ENCODE data around the gene MYH9.
"Not testable (repeated sequence)": the region's sequence is repeated elsewhere in the genome, so short reads cannot be mapped to it uniquely, and the experiment has no call there.

MYH9 gene

DNA sequence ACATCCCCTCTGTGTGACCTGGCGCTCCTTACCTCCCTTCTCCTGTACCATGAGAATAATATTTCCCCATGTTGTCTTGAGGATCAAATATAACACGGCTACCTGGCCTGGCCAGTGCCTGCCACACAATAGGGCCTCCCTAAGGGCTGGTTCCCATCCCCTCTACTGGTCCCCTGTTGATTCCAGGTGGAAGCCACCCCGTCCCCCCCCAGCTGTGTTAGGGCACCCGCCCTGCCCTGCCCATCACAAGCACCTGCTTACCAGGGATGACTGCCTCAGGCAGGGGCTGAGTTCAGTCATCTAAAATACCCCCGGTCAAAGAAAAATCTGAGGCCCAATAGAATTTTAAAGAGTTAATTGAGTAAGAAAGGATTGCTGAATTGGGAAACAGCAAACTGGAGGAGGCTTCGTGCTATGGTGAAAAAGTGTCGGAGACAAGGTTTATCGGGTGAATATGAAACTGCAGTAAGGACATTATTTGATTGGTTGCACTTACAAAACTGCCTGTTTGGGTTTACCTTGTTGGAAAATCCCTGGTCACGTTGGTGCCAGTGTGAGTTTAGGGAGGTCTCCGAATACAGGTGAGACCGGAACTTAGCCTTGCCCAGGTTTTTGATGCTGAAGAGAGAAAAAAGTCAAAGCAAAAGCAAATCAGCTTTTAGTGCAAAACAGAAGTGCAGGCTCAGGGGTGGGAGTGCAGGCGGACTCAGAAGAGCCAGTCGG, 129.7 kb downstream of the MYH9 start:
- DNase-seq = no peak
- Histone ChIP-seq H3K4me3 (no peak overlapping the region), H3K36me3 (peaks cover 0 to 14% (median 4%) of the 10 kb centered on the region in 3 donors), H3K4me1 (peaks cover 0 to 22% (median 14%) of the 10 kb centered on the region in 4 donors), H3K9me3 (no peaks in the 10 kb centered on the region), H3K27ac (no peak overlapping the region), H3K27me3 (no peaks in the 10 kb centered on the region)
- intact Hi-C loops (cut with DNase I; ENCODE audit: low total_unique reads) = loop anchor here (5.0 kb wide), 1 partner anchor 56 kb away; the partner anchor contains the start of gene APOL4
- TF ChIP-seq, protein P1, sequence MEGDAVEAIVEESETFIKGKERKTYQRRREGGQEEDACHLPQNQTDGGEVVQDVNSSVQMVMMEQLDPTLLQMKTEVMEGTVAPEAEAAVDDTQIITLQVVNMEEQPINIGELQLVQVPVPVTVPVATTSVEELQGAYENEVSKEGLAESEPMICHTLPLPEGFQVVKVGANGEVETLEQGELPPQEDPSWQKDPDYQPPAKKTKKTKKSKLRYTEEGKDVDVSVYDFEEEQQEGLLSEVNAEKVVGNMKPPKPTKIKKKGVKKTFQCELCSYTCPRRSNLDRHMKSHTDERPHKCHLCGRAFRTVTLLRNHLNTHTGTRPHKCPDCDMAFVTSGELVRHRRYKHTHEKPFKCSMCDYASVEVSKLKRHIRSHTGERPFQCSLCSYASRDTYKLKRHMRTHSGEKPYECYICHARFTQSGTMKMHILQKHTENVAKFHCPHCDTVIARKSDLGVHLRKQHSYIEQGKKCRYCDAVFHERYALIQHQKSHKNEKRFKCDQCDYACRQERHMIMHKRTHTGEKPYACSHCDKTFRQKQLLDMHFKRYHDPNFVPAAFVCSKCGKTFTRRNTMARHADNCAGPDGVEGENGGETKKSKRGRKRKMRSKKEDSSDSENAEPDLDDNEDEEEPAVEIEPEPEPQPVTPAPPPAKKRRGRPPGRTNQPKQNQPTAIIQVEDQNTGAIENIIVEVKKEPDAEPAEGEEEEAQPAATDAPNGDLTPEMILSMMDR (IDR thresholded peaks at IDR 0.05) = no peak

DNA sequence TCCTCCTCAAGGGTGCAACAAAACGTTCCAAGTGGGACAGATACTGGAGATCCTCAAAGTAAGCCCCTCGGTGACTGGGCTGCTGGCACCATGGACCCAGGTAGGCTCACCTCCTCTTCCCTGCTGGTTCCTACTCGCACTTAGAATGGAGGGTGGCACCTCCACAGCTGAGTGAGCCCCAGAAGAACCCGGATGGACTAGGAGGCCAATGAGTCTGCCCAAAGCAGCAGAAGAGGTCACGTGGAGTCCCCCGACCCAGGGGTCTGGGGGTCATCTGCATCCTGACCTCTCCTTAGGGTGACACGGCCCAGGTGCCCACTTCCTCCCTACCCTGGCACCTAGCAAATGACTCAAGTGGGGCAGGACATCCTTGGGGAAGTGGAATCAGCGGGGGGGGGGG, 130.5 kb downstream of the MYH9 start:
- intact Hi-C loops (cut with DNase I; ENCODE audit: low total_unique reads) = loop anchor here (5.0 kb wide), 1 partner anchor 55 kb away; the partner anchor contains the start of gene APOL4
- Histone ChIP-seq H3K27ac (no peak overlapping the region), H3K9me3 (no peaks in the 10 kb centered on the region), H3K4me3 (no peak overlapping the region), H3K4me1 (peaks cover 0 to 22% (median 16%) of the 10 kb centered on the region in 4 donors), H3K36me3 (peaks cover 0 to 9% (median 4%) of the 10 kb centered on the region in 3 donors), H3K27me3 (no peaks in the 10 kb centered on the region)
- TF ChIP-seq, protein P1 (IDR thresholded peaks at IDR 0.05) = no peak
- DNase-seq = no peak

DNA sequence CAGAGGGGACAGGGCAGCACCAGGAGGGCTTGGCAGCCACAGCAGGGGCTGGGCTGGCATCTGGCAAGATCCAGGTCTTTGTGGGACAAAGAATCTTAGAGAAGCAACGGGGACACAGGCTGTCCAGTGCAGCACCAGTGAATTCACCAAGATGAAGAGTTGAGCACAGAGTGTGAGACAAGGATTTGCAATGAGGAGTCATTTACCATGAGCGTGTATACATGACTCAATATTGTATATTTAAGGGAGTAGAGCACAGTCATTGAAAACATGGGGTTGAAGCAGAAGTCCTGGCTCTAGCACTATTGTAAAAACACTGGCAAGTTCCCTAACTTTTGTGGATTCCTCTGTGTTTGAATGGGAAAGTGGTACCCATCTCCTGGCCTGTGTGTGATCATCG, 131.3 kb downstream of the MYH9 start:
- DNase-seq = no peak
- H3K4me1 ChIP-seq = peaks cover 0 to 22% (median 16%) of the 10 kb centered on the region in 4 donors
- no peak overlapping the region for H3K4me3 ChIP-seq
- no peaks in the 10 kb centered on the region for H3K9me3 ChIP-seq
- TF ChIP-seq, protein P1 (IDR thresholded peaks at IDR 0.05) = no peak
- peaks cover 0 to 5% (median 0%) of the 10 kb centered on the region in 3 donors for H3K36me3 ChIP-seq
- H3K27ac ChIP-seq = no peak overlapping the region
- no peaks in the 10 kb centered on the region for H3K27me3 ChIP-seq
- intact Hi-C loops (cut with DNase I; ENCODE audit: low total_unique reads) = loop anchor here (5.0 kb wide), 1 partner anchor 54 kb away; the partner anchor contains the start of gene APOL4

DNA sequence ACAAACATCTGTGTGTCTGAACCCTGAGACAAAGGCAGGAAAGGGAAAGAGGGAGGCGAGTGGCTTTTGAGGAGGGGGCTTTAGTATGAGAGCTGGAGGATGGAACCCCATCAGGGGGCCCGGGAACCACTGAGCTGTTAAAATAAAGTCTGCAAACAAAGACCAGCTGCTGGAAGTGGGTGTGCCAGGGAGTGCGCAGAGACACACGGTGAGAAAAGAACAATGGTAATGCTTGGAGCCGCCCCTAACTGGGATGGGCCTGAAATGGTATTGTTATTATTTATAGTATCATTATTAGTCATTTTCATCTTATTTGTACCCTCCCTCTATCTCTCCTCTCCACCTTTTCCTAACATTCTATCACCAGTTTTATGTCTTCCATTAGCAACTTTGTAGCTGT, 132.2 kb downstream of the MYH9 start:
- not testable (repeated sequence) for H3K27me3 ChIP-seq
- H3K4me1 ChIP-seq = peaks cover 0 to 22% (median 16%) of the 10 kb centered on the region in 4 donors
- intact Hi-C loops (cut with DNase I; ENCODE audit: low total_unique reads) = loop anchor here (5.0 kb wide), 1 partner anchor 53 kb away; the partner anchor contains the start of gene APOL4

DNA sequence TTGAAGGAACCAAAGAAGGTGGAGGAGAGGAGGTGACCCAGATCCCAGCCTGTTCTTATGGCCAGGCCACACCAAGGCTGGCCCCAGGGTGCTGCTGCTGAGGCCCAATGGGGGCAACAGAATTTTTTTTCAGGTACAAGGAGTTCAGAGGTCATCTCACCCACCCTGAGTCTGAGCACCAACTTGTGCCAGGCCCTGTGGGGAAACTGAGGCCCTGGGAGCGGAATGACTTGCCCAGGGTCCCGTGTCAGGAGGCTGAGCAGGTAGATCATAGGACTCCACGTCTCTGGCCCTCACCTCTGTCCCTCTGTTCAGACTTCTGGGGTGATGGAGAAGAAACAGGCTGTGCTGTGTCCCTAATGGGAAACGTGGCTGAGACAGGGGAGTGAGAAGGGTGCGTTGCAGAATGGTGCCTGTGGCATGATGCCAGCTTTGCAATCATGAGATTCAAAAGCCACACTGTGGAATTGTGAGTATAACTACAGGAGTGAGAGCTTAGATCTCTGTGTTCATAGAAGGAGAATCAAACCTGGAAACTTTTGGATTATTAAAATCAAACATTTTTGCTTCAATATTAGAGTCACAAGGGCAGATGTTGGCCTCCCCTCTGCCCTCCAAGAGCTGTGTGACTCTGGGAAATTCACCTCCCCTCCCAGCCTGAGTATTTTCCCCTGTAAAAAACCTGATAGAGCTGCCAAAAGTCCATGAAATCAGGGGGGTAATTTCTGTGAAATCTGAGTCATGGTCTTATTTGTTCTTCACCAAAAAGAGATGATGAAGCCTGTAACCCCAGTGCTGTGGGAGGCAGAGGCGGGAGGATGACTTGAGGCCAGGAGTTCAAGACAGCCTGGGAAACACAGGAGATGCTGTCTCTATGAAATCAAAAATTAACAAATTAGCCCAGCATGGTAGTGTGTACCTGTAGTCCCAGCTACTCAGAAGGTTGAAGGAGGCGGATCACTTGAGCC, 134.0 kb downstream of the MYH9 start:
- intact Hi-C loops (cut with DNase I; ENCODE audit: low total_unique reads) = no loop called here
- Histone ChIP-seq H3K9me3 (no peaks in the 10 kb centered on the region), H3K27ac (peak overlapping the region; percentile 65 to 67), H3K4me3 (peak overlapping the region; percentile 37 to 51), H3K4me1 (peaks cover 0 to 22% (median 16%) of the 10 kb centered on the region in 4 donors), H3K36me3 (no peaks in the 10 kb centered on the region), H3K27me3 (no peaks in the 10 kb centered on the region)
- peak in 1 of 2 donors; percentile 61 for DNase-seq
- TF ChIP-seq, protein P1 (IDR thresholded peaks at IDR 0.05) = no peak

More for the DNA sequence above, 132.2 kb downstream of the MYH9 start:
- H3K27ac ChIP-seq, DNase-seq, H3K4me3 ChIP-seq, H3K36me3 ChIP-seq, H3K9me3 ChIP-seq: not testable (repeated sequence)

Data from tibial artery (tissue), 4 donors.